Keratinocyte (primary cell): Measurements from ENCODE around the gene GTF3C1.

Experiments
- EZH2 ChIP-seq: IDR thresholded peaks from one replicate; pipeline ENCODE4 v1.6.1; 2012; ENCODE audit warnings: inconsistent platforms, mild to moderate bottlenecking, low read length, moderate library complexity
- TF ChIP-seq, protein P1 (sequence below), 3 experiments: IDR thresholded peaks in 1 of 3; conservative IDR thresholded peaks in 1 of 3; optimal IDR thresholded peaks in 1 of 3; 2 replicates in 2 of 3; 3 replicates in 1 of 3; pipeline versions ENCODE3 to v1.5.1; 2011; ENCODE audit warnings: low read length in 3 of 3, mild to moderate bottlenecking in 3 of 3, moderate library complexity in 2 of 3, control low read depth in 1 of 3, inconsistent platforms in 1 of 3; ENCODE audit not compliant: insufficient read depth in 2 of 3; ENCODE audit errors: extremely low read depth in 1 of 3

DNA sequence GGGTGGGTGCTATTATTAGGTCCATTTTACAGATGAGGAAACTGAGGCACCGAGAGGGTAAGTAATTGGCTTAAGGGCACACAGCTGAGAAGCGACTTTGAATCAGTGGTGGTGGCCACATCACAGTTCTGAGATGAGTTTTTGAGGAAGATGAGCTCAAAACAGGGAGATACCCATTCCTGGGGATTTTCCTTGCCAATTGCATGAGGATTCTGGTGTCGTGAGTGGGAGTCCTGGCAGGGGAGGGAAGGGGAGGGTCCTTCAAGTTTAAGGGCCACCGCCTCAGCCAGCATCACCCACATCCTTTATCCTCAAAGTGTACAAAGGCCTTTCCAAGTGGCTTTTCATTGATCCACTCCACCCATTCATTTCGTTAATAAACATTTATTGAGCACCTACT lies 102.4 kb downstream of the GTF3C1 start:
- TF ChIP-seq EZH2, result no peak
- TF ChIP-seq, protein P1, sequence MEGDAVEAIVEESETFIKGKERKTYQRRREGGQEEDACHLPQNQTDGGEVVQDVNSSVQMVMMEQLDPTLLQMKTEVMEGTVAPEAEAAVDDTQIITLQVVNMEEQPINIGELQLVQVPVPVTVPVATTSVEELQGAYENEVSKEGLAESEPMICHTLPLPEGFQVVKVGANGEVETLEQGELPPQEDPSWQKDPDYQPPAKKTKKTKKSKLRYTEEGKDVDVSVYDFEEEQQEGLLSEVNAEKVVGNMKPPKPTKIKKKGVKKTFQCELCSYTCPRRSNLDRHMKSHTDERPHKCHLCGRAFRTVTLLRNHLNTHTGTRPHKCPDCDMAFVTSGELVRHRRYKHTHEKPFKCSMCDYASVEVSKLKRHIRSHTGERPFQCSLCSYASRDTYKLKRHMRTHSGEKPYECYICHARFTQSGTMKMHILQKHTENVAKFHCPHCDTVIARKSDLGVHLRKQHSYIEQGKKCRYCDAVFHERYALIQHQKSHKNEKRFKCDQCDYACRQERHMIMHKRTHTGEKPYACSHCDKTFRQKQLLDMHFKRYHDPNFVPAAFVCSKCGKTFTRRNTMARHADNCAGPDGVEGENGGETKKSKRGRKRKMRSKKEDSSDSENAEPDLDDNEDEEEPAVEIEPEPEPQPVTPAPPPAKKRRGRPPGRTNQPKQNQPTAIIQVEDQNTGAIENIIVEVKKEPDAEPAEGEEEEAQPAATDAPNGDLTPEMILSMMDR (optimal IDR thresholded peaks at IDR 0.05 in 1 of 3, IDR thresholded peaks at IDR 0.05 in 1 of 3, conservative IDR thresholded peaks at IDR 0.05 in 1 of 3; ENCODE audit: extremely low read depth in 1 of 3, insufficient read depth in 2 of 3, low read length in 3 of 3), result no peak
